T-helper 1 cell (primary cell): ENCODE measurements around the gene IST1.

Experiments
- DNase-seq, 5 donors: peaks; one replicate each; pipeline ENCODE4 v3.0.0-alpha.2; 2012 to 2020

Gene IST1

GRCh38 chr16:71966932-71967331, 71.6 kb downstream of the IST1 start:
- no peak for DNase-seq

GRCh38 chr16:71969353-71969752, 74.0 kb downstream of the IST1 start:
- DNase-seq, result no peak

DNA sequence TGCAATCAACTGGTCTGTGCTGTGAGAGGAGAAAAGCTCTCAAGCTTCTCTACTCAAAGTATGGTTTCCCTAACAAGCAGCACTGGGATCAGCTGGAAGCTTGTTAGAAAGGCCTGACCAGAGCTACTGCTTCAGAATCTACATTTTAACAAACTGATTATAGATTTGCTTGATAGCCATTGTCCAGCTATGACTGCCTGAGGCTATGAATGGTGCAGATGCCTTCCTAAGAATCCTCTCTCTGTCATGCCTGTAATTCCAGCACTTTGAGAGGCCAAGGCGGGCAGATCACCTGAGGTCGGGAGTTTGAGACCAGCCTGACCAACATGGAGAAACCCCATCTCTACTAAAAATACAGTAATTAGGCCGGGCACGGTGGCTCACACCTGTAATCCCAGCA, 76.2 kb downstream of the IST1 start:
- no peak for DNase-seq

DNA sequence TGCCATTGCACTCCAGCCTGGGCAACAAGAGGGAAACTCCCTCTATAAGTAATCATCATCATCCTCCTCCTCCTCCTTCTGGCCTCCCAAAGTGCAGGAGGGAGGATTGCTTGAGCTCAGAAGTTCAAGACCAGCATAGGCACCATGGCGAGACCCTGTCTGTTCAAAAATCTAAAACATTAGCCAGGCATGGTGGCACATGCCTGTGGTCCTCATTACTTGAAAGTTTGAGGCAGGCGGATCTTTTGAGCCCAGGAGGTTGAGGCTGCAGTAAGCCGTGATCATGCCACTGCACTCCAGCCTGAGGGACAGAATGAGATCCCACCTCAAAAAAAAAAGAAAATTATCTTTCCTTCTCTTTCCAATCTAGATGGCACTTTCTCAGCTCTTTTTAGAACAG, 77.0 kb downstream of the IST1 start:
- DNase-seq, result no peak

- DNase-seq, result no peak
These were observed 77.7 kb downstream of the IST1 start for GRCh38 chr16:71973001-71973400.

DNA sequence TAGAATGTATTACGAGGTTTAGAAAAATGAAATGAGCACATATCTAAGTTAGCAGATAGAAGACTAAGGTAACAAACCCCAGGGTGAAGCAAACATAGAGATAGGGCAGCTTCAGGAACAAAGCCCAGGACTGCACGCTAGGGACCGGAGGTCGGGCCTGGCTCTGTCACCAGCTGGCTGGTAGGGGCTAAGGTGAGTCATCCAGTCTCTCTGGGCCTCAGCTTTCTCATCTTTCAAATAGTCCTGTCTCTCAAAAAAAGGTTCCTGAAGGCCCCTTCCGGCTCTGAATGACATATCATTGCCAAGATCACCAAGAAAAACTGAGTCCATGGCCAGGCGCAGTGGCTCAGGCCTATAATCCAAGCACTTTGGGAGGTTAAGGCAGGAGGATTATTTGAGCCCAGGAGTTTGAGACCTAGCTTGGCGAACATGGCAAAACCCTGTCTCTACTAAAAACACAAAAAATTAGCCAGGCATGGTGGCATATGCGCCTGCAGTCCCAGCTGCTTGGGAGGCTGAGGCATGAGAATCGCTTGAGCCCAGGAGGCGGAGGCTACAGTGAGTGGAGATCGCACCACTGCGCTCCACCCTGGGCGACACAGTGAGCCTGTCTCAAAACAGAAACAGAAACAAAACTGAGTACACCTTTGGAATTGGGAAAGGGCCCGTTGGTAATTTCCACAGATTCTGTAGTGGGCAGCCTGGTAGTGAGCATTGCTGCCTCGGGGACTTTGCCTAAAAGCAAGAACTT, 78.9 kb downstream of the IST1 start:
- no peak for DNase-seq
